NCI-H1092 (cell line): ENCODE results near the gene PRB2.
"Not testable (repeated sequence)": the region's sequence is repeated elsewhere in the genome, so short reads cannot be mapped to it uniquely, and the experiment has no call there.

Experiments
- DNase-seq: peaks from one replicate; lab custom pipeline; 2025; lab: John Stamatoyannopoulos, UW

Gene PRB2

DNA sequence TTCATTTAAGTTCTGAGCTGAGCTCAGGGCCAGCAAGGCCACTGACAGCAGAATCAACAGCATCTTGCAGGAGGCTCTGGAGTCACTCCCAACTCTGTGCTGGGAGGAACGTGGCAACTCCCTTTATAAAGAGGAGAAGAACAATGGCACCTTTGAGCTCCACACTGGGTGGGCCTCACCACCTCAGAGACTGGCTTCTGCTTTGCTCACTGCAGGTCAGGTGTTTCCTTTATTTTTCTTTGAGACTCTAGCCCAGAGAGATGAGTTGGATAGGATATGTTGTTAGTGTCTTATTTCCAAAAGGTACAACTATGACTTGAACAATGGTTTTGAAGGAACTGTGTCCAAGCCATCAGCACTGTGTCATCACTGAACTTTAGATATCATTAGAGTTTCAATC is at the start of gene PRB2:
TSS of gene PRB2 (minus strand) at position 101 of the 400 bp plus-strand sequence. CDS start at position 63, 38 bp downstream.
- not testable (repeated sequence) for DNase-seq

DNA sequence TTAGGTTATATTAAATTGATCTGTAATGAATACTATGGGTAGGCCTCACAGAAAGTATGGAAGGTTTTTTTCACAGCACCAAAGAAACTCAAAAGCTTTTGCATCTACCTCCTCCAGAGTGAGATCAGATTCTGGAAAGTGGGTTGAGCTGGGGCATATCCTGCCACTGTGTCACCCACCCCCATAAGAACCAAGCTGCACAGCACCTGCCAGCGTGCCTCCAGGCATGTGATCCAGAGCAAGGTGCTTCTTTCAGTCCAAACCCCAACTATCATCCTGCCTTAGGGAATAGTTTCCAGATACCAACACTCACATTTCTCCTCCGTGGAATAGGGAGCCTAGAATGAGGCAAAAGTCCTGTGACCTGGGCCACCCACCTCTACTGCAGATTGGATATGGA is 42.6 kb upstream of the PRB2 start:
- DNase-seq = no peak

DNA sequence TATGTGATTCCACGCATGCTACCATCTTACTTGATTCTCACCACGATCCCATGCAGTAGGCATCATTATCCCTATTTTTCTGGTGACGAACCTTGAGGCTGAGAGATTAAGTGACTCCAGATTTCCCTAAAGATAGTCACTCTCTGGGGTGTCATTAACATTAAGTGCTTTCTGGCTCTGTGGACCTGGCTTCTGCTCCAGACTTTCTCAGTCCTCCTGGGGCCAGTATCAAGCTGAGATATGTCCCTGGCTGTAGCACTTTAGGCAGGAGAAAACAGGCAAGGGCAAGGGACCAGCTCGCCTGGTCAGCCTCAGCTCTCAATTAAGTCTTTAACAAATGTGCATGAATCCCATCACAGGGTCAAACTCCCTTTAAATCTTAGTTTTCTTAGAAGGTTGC is 38.3 kb upstream of the PRB2 start:
- no peak for DNase-seq

DNA sequence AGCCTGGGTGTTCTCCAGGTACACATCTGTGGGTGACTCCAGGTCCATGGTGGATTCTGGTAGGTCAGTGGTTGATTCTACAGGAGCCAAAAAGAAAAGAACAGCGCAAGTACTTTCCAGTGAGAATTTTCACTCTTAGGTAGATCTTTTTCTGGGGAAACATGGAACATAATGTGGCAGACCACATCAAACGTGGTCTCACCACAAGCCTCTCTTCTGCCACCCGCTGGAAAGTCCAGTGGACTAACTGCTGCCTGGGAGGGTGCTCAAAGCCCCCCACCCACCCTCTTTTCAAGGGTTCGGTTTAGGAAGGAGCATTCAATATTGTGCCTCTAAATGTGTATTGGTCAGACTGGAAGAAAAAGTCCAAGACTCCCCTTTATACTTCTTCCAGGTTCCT is 36.1 kb upstream of the PRB2 start:
- DNase-seq = no peak

DNA sequence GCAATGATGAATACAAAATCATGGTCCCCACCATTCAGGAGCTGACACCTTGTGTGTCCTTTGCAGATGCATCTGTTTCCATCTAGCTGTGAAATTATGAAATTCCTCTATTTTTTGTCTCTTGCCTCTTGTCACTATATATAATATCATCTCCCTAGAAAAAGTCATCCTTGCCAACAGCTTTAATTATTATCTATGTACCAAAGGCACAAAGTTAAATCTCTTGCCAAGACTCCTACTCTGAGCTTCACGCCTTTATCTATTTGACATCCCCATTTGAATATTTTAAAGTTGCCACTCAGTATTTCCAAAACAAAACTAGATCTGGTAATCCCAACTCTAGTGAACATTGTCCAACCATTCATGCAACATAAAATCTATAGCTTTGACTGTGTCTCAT is 32.0 kb upstream of the PRB2 start:
- DNase-seq = no peak

DNA sequence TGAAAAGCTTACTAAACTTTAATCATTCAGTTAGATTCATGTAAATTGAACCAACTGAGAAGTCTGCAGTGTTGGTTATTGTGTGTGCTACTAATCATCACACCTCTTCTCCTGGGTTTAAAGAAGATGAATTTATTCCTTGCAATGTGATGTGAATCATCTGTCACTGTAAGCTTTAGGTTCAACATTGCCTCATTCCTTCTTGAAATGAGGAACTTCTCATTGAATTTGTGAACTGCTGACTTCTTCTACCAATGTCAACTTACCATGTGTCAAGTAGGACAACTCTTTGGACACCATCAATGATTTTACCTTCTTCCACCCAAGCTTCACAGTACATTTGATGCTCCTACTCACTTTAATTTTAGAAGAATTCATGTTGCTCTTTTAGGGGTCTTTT is 17.4 kb upstream of the PRB2 start:
- DNase-seq = no peak

DNA sequence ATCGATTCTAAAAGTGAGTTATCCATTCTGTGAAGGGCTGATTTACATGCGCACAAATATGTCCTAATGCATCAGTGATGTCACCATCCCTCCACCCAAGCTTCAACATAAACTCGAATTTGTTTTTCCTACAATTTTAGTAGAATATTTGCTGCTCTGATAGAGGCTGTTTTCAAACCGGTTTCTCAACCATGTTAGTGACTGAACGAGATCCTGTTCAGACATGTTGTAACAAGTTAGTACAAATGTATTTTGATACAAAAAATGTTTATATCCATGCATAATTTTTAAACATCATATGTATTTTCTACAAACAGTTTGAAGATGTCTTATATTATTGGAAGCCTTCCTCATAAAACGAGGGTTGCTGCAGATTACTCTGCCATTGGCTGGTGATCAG is 12.7 kb upstream of the PRB2 start:
- no peak for DNase-seq

DNA sequence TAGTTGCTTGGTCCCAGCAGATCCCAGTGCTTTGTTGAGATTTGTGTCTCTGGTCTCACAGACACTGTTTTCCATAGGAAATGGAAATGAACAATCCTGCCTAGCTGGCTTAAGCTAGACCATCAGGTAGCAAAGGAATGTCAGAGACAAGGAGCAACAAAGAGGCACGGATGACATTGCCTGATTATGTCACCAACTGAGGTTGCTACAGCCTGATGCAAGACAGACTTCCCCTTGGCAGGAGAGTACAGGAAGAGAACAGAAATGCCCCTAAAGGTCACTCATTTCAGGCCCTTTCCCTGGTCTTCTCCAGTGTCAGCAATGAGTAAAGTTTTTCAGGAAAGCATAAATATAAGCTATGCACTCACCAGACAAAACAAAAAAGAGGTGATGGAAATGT is 2.0 kb upstream of the PRB2 start:
- DNase-seq = no peak

DNA sequence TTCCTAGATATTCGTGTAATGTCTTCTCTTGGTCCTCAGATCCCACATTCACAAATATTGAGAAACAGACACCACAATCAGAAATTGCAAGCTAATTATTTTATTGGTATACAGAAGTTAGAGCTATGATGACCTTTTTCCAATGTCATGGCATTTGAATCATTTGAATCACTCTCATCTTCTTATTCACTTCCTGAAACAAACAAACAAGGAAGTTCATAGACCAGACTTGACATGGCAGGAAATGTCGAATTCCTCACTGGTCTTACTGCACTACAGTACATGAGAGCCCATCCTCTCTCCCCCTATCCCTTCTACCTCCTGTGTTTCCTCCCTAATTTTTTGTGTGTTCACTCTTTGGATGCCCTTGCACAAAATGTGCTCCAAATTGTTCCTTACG is 3.9 kb downstream of the PRB2 start:
- not testable (repeated sequence) for DNase-seq

DNA sequence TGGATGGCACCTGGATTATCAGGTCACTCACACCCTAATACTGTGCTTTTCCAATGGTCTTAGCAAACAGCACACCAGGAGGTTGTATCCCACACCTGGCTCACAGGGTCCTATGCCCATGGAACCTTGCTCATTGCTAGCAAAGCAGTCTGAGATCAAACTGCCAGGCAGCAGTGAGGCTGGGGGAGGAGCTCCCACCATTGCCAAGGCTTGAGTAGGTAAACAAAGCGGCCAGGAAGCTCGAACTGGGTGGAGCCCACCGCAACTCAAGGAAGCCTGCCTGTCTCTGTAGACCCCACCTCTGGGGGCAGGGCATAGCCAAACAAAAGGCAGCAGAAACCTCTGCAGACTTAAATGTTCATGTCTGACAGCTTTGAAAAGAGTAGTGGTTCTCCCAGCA is 17.9 kb downstream of the PRB2 start:
- DNase-seq = not testable (repeated sequence)

DNA sequence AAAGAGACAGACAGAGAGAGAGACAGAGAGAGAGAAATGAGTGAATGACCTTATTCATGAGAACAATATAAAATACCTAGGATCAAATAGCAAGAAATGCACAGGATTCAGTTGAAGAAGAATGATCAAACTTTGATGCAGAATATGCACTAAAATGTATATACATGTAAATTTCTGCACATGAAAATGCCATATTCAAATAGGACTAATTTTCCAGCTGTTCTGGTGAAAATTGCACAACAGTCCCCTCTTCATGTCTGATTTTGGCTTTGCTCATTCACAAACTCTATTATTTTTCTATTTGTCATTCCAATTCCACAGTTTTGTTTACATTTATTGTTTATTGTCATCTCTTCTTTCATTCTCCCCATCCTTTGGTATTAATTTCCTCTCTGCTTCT is 34.2 kb downstream of the PRB2 start:
- DNase-seq = no peak

DNA sequence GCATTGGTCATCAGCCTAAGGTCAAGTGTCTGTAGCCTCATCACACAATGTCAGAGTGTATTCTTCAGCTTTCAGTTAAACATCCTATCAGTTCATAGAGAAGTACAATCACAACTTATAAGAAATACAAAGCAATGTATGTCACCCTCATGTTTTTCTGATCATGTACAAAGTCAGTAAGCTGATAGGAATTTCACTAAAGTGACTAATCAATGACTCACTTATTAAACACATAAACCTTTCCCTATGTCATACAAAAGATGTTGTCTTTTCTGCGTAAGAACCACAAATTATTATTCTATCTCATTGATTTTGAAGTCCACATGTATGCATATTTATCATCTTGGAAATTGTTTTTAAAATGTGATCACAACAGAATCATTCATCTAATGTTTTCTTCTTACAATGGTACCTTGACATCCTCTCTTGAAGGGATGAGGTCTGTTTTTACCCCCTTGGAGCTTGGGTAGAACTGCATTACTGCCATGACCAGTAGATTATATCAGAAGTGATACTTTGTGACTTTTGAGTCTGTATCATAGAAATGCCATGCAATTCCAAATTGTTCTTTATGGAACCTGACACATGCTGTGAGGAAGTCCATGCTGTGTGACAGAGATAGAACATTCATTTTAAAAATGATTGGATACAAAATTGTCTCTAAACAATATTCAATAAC is 35.0 kb downstream of the PRB2 start:
- DNase-seq = not testable (repeated sequence)

DNA sequence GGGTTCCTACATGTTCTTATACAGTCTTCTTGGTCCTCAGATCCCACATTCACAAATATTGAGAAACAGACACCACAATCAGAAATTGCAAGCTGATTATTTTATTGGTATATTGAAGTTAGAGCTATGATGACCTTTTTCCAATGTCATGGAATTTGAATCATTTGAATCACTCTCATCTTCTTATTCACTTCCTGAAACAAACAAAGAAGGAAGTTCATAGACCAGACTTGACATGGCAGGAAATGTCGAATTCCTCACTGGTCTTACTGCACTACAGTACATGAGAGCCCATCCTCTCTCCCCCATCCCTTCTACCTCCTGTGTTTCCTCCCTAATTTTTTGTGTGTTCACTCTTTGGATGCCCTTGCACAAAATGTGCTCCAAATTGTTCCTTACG is 43.6 kb downstream of the PRB2 start:
- not testable (repeated sequence) for DNase-seq

DNA sequence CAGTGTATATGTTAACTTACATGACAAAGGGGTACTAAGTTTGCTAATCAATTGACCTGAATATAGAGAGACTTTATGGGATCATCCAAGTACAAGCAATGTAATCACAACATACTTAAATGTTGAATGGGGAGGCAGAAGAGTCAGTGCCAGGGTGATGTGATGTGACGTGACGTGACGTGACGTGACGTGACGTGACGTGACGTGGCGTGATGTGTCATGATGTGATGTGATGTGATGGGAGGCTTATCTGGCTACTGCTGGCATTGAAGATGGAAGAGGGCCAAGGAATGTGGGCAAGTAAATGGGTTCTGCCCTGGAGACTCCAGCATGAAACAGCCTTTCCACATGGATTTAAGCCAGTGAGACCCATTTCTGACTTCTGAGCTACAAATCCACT is 46.9 kb downstream of the PRB2 start:
- no peak for DNase-seq

DNA sequence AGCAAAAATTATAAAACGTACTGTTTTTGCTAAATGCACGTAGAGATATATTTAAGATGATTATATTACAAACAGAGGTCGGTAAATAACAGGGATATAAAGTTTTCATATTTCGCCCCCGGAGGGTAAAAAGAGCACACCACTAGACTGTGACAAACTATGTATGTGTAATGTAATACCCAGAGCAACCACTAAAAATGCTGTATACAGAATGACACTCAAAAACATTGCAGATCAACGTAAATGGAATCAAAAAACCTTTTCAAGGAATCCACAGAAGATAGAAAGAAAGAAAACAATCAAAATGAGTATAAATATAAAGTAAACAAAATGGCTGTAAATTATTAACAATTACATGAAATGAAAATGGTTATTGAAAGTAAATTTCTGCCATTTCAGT is 47.6 kb downstream of the PRB2 start:
- no peak for DNase-seq

DNA sequence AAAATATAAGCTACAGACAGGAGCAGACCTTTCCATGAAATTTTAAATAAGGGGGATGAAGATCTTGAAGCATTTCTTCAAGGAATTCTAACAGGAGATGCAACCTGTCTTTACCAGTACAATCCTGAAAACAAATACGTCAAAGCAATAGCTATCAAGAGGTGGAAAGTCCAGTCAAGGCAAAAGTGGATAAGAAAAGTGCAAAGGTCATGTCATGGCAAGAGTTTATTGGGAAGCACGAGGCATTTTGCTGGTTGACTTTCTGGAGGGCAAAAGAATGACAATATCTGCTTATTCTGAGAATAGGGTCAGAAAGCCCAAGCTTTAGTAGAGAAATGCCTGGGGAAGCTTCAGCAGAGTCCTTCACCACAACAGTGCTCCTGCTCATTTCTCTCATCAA is 50.9 kb downstream of the PRB2 start:
- no peak for DNase-seq
